WTC11 (cell line): Measurements from ENCODE around the gene LHX2.

Source experiments
- ATF1 ChIP-seq: sonication (generic); formaldehyde crosslinking; IDR thresholded peaks from 2 replicates; pipeline ENCODE4 v1.8.1; 2023; ENCODE audit warnings: mild to moderate bottlenecking, moderate library complexity, missing genetic modification reagents
- ESRRA ChIP-seq: sonication (generic); formaldehyde crosslinking; IDR thresholded peaks from 2 replicates; pipeline ENCODE4 v1.8.1; 2022; ENCODE audit warnings: mild to moderate bottlenecking, missing genetic modification reagents, borderline replicate concordance
- JUN ChIP-seq: sonication (generic); formaldehyde crosslinking; IDR thresholded peaks from 2 replicates; pipeline ENCODE4 v1.8.0; 2023; ENCODE audit warnings: mild to moderate bottlenecking, missing genetic modification reagents
- SP1 ChIP-seq: sonication (generic); formaldehyde crosslinking; conservative IDR thresholded peaks from 2 replicates; pipeline ENCODE4 v1.8.1; 2022; ENCODE audit warnings: missing genetic modification reagents
- TCF7 ChIP-seq: sonication (generic); formaldehyde crosslinking; IDR thresholded peaks from 2 replicates; pipeline ENCODE4 v1.8.0; 2022; ENCODE audit warnings: mild to moderate bottlenecking, low read depth, missing genetic modification reagents, moderate library complexity
- ZNF121 ChIP-seq: sonication (generic); formaldehyde crosslinking; IDR thresholded peaks from 2 replicates; pipeline ENCODE4 v1.8.0; 2023; ENCODE audit warnings: missing genetic modification reagents
- TF ChIP-seq, protein P1 (sequence below): fragments of 200-600 bp; IDR thresholded peaks from 2 replicates; pipeline ENCODE4 v1.8.0; 2022; ENCODE audit warnings: antibody characterized with exemption
- TF ChIP-seq, protein P2 (sequence below): sonication (generic); formaldehyde crosslinking; IDR thresholded peaks from 2 replicates; pipeline ENCODE4 v1.8.0; 2023; ENCODE audit warnings: missing genetic modification reagents, mild to moderate bottlenecking, borderline replicate concordance
- TF ChIP-seq, protein P3 (sequence below): sonication (generic); formaldehyde crosslinking; IDR thresholded peaks from 2 replicates; pipeline ENCODE4 v1.8.0; 2022; ENCODE audit warnings: mild to moderate bottlenecking, missing genetic modification reagents
- TF ChIP-seq, protein P4 (sequence below): sonication (generic); formaldehyde crosslinking; IDR thresholded peaks from 2 replicates; pipeline ENCODE4 v1.8.0; 2022; ENCODE audit warnings: mild to moderate bottlenecking, missing genetic modification reagents
- TF ChIP-seq, protein P5 (sequence below): sonication (generic); formaldehyde crosslinking; IDR thresholded peaks from 2 replicates; pipeline ENCODE4 v1.8.0; 2022; ENCODE audit warnings: mild to moderate bottlenecking, missing genetic modification reagents
- TF ChIP-seq, protein P6 (sequence below): sonication (generic); formaldehyde crosslinking; conservative IDR thresholded peaks from 2 replicates; pipeline ENCODE4 v1.8.1; 2022; ENCODE audit warnings: mild to moderate bottlenecking, missing genetic modification reagents

DNA sequence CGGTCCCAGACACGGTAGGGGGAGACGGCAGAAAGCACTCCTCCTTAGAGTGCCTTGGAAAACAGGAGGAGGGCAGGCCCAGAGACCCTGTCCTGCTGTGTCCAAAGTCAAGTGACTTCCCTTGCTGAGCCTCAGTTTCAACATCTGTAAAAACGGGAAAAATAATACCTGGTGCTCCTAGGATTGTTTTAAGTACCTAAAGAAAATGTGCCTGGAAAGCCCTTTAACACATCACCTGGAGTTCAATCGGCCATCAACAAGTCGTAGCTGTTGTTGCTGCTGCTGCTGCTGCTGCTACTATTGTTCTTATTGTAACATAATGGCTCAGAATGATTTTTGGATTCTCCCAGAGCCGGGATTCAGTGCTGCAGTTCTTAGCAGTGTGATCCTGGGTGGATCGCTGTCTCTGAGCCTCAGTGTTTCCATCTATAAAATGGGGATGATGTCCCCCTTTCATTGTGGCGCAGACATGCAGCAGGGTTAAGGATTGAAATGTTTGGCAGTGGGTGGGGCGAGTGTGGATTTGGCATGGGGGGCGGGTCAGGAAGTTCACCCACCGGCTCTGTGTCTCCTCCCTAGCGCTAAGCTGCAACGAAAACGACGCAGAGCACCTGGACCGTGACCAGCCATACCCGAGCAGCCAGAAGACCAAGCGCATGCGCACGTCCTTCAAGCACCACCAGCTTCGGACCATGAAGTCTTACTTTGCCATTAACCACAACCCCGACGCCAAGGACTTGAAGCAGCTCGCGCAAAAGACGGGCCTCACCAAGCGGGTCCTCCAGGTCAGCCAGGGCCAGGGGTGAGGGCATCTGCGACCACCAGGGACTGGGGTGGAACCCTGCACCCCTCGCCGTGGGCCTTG, 9.2 kb downstream of the LHX2 start:
- TF ChIP-seq, protein P1, sequence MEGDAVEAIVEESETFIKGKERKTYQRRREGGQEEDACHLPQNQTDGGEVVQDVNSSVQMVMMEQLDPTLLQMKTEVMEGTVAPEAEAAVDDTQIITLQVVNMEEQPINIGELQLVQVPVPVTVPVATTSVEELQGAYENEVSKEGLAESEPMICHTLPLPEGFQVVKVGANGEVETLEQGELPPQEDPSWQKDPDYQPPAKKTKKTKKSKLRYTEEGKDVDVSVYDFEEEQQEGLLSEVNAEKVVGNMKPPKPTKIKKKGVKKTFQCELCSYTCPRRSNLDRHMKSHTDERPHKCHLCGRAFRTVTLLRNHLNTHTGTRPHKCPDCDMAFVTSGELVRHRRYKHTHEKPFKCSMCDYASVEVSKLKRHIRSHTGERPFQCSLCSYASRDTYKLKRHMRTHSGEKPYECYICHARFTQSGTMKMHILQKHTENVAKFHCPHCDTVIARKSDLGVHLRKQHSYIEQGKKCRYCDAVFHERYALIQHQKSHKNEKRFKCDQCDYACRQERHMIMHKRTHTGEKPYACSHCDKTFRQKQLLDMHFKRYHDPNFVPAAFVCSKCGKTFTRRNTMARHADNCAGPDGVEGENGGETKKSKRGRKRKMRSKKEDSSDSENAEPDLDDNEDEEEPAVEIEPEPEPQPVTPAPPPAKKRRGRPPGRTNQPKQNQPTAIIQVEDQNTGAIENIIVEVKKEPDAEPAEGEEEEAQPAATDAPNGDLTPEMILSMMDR, result no peak
- TF ChIP-seq ZNF121 (no peak), JUN (CRISPR knock-in tag) (no peak), TCF7 (CRISPR knock-in tag) (no peak), ESRRA (CRISPR knock-in tag) (no peak), SP1 (no peak), ATF1 (CRISPR knock-in tag) (no peak)
- TF ChIP-seq, protein P2, sequence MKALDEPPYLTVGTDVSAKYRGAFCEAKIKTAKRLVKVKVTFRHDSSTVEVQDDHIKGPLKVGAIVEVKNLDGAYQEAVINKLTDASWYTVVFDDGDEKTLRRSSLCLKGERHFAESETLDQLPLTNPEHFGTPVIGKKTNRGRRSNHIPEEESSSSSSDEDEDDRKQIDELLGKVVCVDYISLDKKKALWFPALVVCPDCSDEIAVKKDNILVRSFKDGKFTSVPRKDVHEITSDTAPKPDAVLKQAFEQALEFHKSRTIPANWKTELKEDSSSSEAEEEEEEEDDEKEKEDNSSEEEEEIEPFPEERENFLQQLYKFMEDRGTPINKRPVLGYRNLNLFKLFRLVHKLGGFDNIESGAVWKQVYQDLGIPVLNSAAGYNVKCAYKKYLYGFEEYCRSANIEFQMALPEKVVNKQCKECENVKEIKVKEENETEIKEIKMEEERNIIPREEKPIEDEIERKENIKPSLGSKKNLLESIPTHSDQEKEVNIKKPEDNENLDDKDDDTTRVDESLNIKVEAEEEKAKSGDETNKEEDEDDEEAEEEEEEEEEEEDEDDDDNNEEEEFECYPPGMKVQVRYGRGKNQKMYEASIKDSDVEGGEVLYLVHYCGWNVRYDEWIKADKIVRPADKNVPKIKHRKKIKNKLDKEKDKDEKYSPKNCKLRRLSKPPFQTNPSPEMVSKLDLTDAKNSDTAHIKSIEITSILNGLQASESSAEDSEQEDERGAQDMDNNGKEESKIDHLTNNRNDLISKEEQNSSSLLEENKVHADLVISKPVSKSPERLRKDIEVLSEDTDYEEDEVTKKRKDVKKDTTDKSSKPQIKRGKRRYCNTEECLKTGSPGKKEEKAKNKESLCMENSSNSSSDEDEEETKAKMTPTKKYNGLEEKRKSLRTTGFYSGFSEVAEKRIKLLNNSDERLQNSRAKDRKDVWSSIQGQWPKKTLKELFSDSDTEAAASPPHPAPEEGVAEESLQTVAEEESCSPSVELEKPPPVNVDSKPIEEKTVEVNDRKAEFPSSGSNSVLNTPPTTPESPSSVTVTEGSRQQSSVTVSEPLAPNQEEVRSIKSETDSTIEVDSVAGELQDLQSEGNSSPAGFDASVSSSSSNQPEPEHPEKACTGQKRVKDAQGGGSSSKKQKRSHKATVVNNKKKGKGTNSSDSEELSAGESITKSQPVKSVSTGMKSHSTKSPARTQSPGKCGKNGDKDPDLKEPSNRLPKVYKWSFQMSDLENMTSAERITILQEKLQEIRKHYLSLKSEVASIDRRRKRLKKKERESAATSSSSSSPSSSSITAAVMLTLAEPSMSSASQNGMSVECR, result no peak
- TF ChIP-seq, protein P3, sequence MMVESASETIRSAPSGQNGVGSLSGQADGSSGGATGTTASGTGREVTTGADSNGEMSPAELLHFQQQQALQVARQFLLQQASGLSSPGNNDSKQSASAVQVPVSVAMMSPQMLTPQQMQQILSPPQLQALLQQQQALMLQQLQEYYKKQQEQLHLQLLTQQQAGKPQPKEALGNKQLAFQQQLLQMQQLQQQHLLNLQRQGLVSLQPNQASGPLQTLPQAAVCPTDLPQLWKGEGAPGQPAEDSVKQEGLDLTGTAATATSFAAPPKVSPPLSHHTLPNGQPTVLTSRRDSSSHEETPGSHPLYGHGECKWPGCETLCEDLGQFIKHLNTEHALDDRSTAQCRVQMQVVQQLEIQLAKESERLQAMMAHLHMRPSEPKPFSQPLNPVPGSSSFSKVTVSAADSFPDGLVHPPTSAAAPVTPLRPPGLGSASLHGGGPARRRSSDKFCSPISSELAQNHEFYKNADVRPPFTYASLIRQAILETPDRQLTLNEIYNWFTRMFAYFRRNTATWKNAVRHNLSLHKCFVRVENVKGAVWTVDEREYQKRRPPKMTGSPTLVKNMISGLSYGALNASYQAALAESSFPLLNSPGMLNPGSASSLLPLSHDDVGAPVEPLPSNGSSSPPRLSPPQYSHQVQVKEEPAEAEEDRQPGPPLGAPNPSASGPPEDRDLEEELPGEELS (CRISPR knock-in tag), result no peak
- TF ChIP-seq, protein P4, sequence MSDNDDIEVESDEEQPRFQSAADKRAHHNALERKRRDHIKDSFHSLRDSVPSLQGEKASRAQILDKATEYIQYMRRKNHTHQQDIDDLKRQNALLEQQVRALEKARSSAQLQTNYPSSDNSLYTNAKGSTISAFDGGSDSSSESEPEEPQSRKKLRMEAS (CRISPR knock-in tag), result no peak
- TF ChIP-seq, protein P5, sequence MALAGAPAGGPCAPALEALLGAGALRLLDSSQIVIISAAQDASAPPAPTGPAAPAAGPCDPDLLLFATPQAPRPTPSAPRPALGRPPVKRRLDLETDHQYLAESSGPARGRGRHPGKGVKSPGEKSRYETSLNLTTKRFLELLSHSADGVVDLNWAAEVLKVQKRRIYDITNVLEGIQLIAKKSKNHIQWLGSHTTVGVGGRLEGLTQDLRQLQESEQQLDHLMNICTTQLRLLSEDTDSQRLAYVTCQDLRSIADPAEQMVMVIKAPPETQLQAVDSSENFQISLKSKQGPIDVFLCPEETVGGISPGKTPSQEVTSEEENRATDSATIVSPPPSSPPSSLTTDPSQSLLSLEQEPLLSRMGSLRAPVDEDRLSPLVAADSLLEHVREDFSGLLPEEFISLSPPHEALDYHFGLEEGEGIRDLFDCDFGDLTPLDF, result no peak
- TF ChIP-seq, protein P6, sequence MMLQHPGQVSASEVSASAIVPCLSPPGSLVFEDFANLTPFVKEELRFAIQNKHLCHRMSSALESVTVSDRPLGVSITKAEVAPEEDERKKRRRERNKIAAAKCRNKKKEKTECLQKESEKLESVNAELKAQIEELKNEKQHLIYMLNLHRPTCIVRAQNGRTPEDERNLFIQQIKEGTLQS, result no peak
